Memory B cell (primary cell): ENCODE results near the gene ZBTB7C.

Experiments used
- ATAC-seq: fragments of 150-1000 bp; cut with Tn5 transposase; 2 replicates; pipeline ENCODE4 v1.10.0; 2021; ENCODE audit warnings: low read depth, mild to moderate bottlenecking, moderate library complexity
- DNase-seq, 2 donors: peaks; one replicate each; pipeline ENCODE4 v3.0.0; 2022; ENCODE audit warnings: low spot score in 2 of 2
- H3K27ac Mint-ChIP-seq: one replicate; pipeline ENCODE4 v1.8.0; 2022; ENCODE audit warnings: mild to moderate bottlenecking, moderate library complexity, mixed read lengths
- H3K27me3 Mint-ChIP-seq: one replicate; pipeline ENCODE4 v1.8.0; 2022; ENCODE audit warnings: mixed read lengths
- H3K36me3 Mint-ChIP-seq: one replicate; pipeline ENCODE4 v1.8.0; 2022; ENCODE audit warnings: mild to moderate bottlenecking, mixed read lengths
- H3K4me1 Mint-ChIP-seq: one replicate; pipeline ENCODE4 v1.8.0; 2022; ENCODE audit warnings: mixed read lengths
- H3K4me3 Mint-ChIP-seq: one replicate; pipeline ENCODE4 v1.8.0; 2022; ENCODE audit warnings: mild to moderate bottlenecking, moderate library complexity, mixed read lengths
- H3K9me3 Mint-ChIP-seq: one replicate; pipeline ENCODE4 v1.8.0; 2022; ENCODE audit warnings: mixed read lengths

ZBTB7C gene

DNA sequence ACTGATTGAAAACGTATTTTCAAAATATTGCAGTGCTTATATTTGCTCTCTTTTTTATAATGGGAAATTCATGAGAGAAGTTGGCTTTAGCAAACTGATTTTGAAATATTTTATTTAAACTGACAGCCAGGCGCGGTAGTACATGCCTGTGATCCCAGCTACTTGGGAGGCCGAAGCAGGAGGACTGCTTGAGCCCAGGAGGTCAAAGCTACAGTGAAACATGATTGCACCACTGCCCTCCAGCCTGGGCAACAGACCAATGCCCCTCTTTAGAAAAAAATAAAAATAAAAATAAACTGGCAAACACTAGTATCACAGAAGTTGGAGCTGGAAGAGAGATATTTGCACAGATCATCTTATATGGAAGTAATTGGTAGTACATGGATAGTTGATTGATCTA is 20.7 kb downstream of the ZBTB7C start:
- no peaks in the 10 kb centered on the region for H3K9me3 Mint-ChIP-seq
- no peak for ATAC-seq
- no peak overlapping the region for H3K27ac Mint-ChIP-seq
- no peaks in the 10 kb centered on the region for H3K36me3 Mint-ChIP-seq
- no peaks in the 10 kb centered on the region for H3K4me1 Mint-ChIP-seq
- no peak overlapping the region for H3K4me3 Mint-ChIP-seq
- peaks cover 23% of the 10 kb centered on the region for H3K27me3 Mint-ChIP-seq
- no peak for DNase-seq

DNA sequence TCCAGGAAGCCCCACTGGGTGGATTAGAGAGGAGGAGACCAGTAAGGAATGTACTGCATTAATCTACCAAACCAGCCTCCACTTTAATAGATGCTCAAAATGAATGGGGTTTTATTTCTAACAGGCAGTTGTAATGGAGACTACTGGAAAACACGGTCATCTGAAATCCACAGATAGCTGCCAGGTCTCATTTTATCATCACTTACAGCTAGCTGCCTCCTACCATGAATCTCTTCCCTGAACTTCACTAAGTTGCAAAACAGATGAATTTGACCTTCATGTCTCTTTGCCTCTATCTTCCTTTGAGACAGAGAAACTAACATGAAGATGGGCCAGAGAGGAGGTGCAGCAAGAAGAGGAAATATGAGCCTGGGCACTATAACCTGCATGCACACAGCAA is 21.9 kb downstream of the ZBTB7C start:
- DNase-seq (no peak), ATAC-seq (no peak)
- Mint-ChIP-seq H3K4me1 (no peaks in the 10 kb centered on the region), H3K9me3 (no peaks in the 10 kb centered on the region), H3K27me3 (peaks cover 19% of the 10 kb centered on the region), H3K27ac (no peak overlapping the region), H3K36me3 (no peaks in the 10 kb centered on the region), H3K4me3 (no peak overlapping the region)

DNA sequence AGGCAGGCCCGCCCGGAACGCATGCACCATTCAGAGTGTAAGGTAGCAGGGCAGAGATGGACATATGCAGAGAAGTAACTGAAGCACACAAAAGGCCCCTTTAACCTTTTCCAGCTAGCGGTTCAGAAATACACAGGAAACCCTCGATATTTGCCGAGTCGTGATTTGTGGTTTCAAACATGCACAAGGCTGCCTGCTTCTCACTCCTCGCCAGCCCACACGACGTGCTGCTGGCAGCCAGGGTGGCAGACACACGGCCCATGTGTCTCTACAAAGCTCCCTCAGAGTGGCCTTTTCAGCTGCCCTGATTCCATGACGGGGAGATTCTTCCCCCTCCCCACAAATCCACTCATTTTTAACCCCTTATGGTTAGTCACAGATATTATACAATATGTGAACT is 23.6 kb downstream of the ZBTB7C start:
- no peak for DNase-seq
- no peaks in the 10 kb centered on the region for H3K36me3 Mint-ChIP-seq
- no peak overlapping the region for H3K27ac Mint-ChIP-seq
- H3K4me3 Mint-ChIP-seq = no peak overlapping the region
- no peaks in the 10 kb centered on the region for H3K9me3 Mint-ChIP-seq
- peaks cover 17% of the 10 kb centered on the region for H3K27me3 Mint-ChIP-seq
- H3K4me1 Mint-ChIP-seq = no peaks in the 10 kb centered on the region
- ATAC-seq = no peak

DNA sequence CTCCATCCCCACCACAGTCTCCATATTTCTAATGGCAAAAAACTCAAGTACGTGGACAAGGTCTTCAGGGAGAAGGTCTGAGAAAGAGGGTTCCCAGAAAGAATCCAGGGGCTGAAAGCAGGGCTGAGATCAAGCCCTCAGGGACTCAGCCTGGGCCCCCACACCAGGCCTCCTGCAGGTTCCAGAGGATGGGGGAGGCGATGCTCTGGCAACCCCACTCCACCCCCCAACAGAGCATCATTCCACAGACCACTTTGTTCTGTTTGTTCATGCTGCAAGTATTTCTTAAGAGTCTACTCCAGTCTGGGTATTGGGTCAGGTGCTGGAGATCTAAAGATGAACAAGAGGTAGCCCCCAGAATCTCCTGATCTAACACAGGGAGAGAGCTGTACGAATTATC is 32.2 kb downstream of the ZBTB7C start:
- no peak for ATAC-seq
- no peak for DNase-seq
- Mint-ChIP-seq H3K27ac (no peak overlapping the region), H3K4me3 (no peak overlapping the region), H3K4me1 (no peaks in the 10 kb centered on the region), H3K9me3 (no peaks in the 10 kb centered on the region), H3K27me3 (peaks cover 1% of the 10 kb centered on the region), H3K36me3 (no peaks in the 10 kb centered on the region)

DNA sequence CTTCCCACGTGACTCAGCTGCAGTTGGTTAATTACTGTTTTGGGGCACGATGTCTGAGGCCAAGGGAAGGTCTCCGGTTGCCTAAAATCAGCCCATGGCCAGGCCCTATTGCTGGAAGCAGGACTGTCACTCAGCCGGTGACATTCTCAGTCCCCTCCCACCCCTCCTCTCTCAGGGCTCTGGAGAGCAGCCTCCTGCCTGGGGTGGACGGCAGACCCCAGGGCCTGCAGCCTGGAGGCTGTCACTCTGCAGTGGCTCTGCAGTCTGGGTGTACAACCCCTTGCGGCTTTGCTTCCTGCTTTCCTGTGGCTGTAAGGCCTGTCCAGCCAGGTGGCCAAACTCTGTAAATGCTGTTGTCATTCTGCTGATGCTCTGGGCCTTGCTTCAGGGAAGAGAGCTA is 32.8 kb downstream of the ZBTB7C start:
- ATAC-seq = no peak
- Mint-ChIP-seq H3K27me3 (peaks cover 1% of the 10 kb centered on the region), H3K36me3 (no peaks in the 10 kb centered on the region), H3K4me3 (no peak overlapping the region), H3K9me3 (no peaks in the 10 kb centered on the region), H3K27ac (no peak overlapping the region), H3K4me1 (no peaks in the 10 kb centered on the region)
- DNase-seq = no peak

DNA sequence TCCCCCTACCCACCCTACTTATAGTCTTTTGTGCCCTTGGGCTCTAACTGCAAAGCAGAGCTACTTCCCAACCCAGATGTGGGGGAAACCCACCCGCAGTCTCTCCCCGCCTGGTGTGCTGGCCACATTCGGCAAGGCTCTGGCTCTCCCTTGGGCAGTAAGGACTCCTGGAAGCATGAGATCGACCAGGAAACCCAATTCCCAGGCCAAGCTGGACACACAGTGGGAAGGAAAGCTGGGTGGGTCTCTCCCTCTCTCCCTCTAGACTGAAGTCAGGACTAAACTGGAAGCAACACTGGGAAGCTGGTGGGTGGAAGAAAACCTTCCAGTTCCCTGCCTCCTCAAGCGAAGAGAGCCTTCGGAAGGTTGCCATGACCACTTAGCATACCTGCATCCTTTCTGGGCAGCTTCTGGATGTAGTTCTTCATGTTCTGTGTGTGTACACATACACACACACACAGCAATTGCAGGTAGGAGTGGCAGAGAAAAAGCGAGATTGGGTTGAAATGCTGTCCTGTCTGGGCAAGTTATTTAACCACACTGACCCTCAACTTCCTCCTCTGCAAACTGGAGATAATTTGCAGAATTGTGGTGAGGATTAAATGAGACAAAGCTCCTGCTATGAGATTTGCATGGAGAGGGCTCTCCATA is 33.9 kb downstream of the ZBTB7C start:
- H3K4me3 Mint-ChIP-seq = no peak overlapping the region
- H3K27me3 Mint-ChIP-seq = peaks cover 1% of the 10 kb centered on the region
- H3K27ac Mint-ChIP-seq = no peak overlapping the region
- no peaks in the 10 kb centered on the region for H3K36me3 Mint-ChIP-seq
- no peaks in the 10 kb centered on the region for H3K9me3 Mint-ChIP-seq
- DNase-seq (no peak), ATAC-seq (no peak)
- no peaks in the 10 kb centered on the region for H3K4me1 Mint-ChIP-seq

DNA sequence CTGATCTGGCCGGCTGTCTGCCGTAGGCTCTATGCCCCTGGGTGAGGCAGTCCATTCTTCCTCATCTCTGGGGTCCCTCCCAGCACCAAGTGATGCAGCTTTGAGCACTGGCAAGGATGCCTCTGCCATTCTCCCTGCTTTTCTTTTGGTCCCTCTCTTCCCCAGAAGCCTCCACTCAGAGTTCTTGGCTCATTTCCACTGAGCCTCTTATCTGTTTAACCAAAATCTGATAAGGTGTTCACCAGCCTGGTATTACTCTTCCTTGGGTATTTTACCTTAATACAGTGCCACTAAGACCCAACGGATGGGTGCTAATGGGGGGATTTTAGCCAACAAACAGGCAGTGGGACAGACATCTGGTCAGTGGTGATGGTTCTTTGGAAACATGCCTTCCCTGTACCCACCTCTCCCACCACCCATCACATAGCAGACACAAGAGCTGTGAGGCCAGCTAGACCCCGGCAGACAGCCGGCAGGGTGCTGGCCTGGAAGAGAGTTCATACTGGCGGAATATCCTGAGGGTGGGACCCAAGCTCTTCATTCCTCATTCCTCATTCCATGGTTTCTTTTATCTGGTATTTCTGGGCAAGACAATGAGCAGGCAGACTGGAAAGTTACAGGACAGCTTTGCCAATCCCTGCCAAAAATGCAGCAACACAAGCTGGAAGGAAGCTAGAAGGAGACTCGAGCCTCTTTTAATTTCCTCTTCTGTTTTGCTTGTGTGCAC is 34.6 kb downstream of the ZBTB7C start:
- no peaks in the 10 kb centered on the region for H3K36me3 Mint-ChIP-seq
- DNase-seq (no peak), ATAC-seq (no peak)
- H3K4me3 Mint-ChIP-seq = no peak overlapping the region
- H3K27ac Mint-ChIP-seq = no peak overlapping the region
- peaks cover 2% of the 10 kb centered on the region for H3K9me3 Mint-ChIP-seq
- H3K27me3 Mint-ChIP-seq = peaks cover 1% of the 10 kb centered on the region
- no peaks in the 10 kb centered on the region for H3K4me1 Mint-ChIP-seq

DNA sequence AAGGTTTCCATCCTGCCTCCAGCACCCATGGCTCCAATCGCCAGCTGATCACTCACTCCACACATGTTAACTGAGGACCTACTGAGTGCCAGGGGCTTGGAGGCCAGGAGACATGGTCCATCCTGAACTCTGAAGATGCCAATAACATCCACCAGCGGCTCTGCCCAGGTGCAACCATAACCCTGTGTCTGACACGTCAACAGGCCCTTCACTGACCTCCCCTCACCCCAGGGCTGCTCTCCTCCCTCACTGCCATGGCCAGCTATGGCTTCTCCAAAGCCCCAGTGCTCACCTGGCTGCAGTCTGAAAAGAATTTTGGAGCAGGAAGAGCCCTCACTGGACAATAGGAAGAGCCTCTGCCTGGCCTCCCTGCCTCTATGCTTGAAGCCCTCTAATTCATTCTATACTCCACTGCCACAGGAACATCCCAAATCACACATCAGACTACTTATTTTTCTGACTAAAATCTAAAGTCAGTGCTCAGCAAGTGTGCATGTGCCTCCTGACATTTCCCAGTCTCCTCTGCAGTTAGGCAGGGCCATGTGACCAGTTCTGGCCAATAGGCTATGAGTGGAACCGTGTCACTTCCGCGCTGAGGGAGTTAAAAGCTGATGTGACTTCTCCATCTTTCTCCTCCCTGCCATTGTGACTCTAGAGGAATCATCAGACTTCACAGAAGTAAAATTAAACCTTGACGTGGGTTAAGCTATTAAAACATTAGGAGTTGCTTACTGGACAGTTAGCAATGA is 37.2 kb downstream of the ZBTB7C start:
- H3K4me3 Mint-ChIP-seq = no peak overlapping the region
- H3K36me3 Mint-ChIP-seq = no peaks in the 10 kb centered on the region
- peaks cover 9% of the 10 kb centered on the region for H3K9me3 Mint-ChIP-seq
- no peaks in the 10 kb centered on the region for H3K4me1 Mint-ChIP-seq
- H3K27ac Mint-ChIP-seq = no peak overlapping the region
- ATAC-seq = no peak
- DNase-seq = no peak
- H3K27me3 Mint-ChIP-seq = peaks cover 1% of the 10 kb centered on the region

DNA sequence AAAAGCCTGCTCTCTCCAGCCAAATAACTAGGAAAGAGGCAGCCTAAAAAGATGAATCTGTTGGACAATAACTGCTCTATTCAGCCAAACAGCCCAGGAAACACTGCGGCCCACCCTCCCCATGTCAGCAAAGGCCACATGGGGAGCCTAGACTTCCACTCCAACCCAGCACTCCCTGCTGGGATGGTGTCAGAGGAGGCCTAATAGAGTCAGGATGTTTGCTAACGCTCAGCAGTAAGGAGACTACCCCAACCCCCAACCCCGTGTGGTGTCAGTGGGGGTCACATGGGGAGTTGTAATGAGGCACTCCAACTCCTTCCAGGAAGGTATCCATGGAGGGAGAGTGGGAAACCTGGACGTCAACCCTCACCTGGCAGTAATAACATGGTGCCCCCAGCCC is 41.6 kb downstream of the ZBTB7C start:
- Mint-ChIP-seq H3K27me3 (peaks cover 3% of the 10 kb centered on the region), H3K4me1 (no peaks in the 10 kb centered on the region), H3K27ac (no peak overlapping the region), H3K9me3 (peaks cover 11% of the 10 kb centered on the region), H3K4me3 (no peak overlapping the region), H3K36me3 (no peaks in the 10 kb centered on the region)
- DNase-seq = no peak
- no peak for ATAC-seq

DNA sequence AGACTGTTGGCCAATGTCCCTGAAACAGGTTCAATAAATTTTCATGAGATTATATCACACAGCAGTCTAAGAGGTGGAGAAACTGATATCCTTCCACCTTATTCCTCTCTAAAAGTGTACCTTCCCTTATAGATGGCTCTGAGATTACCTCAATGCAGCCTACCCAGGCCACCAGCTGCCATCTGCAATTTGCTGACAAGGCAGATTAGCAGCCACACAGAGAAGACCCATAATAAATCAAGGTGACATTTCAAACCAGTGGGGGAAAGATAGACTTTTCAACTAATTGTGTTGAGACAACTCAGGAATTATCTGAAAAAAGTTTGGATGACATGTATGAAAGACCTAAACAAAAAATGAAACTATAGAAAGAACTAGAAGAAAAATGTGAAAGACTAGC is 43.2 kb downstream of the ZBTB7C start:
- no peaks in the 10 kb centered on the region for H3K4me1 Mint-ChIP-seq
- H3K4me3 Mint-ChIP-seq = no peak overlapping the region
- H3K27me3 Mint-ChIP-seq = peaks cover 3% of the 10 kb centered on the region
- peaks cover 11% of the 10 kb centered on the region for H3K9me3 Mint-ChIP-seq
- no peak overlapping the region for H3K27ac Mint-ChIP-seq
- ATAC-seq = no peak
- DNase-seq = no peak
- H3K36me3 Mint-ChIP-seq = no peaks in the 10 kb centered on the region

DNA sequence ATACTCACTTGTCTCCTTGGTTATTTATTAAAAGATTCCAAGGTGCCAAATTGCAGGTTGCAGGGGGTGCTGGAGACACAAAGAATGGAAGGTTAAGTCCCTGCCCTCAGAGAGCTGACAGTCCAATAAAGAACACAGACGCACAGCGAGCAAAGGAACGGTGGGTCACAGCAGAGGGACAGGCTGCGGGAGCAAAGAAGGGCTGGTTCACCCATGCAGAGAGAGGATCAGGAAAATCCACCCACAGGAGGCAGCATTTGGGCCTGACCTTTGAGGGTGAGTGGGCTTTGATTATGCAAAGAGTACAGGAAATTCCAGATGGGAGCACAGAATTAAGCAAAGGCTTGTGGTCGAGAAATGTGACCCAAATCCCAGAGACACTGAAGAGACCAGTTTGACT is 45.0 kb downstream of the ZBTB7C start:
- no peak overlapping the region for H3K27ac Mint-ChIP-seq
- H3K9me3 Mint-ChIP-seq = peaks cover 6% of the 10 kb centered on the region
- ATAC-seq (no peak), DNase-seq (no peak)
- H3K27me3 Mint-ChIP-seq = peaks cover 12% of the 10 kb centered on the region
- no peak overlapping the region for H3K4me3 Mint-ChIP-seq
- no peaks in the 10 kb centered on the region for H3K4me1 Mint-ChIP-seq
- H3K36me3 Mint-ChIP-seq = no peaks in the 10 kb centered on the region

DNA sequence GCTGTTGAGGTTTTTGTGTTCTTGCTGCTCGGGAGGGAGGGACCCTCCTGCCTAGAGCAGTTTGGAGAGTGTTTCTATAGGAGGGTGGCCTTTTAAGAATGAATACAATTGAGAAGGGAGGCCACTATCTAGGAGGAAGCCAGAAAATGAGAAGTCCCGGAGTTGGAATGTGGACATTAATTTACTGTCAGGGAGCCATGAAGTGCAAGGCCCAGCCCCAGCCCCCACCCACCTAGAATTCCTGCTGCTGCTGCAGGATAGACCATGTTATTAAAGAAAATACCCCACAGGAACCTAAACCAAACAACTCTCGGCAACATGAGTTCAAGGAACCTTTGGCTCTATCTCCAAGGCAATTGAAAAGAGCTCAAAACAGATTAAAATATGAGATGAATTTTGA is 46.0 kb downstream of the ZBTB7C start:
- Mint-ChIP-seq H3K36me3 (no peaks in the 10 kb centered on the region), H3K4me1 (no peaks in the 10 kb centered on the region), H3K4me3 (no peak overlapping the region), H3K27ac (no peak overlapping the region), H3K9me3 (peaks cover 2% of the 10 kb centered on the region), H3K27me3 (peaks cover 12% of the 10 kb centered on the region)
- ATAC-seq = no peak
- DNase-seq = no peak

DNA sequence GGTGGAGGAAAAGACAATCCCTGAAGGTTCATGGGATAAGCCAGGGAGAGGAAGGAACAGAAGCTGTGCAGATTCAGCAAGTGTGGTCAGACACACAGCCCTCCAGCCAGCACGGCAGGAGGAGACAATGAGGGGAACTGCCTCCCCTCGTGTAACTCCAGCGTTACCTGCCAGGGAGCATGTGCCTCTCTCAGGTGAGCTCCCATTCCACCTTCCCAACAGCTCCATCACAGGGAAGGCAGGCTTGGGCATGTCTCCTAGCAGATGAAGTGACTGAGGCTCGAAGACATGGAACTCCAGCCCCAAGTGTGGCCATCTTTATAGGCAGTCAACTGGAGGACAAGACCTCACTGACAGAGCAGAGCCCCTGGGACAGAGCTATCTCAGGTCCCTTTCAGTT is 47.4 kb downstream of the ZBTB7C start:
- Mint-ChIP-seq H3K36me3 (no peaks in the 10 kb centered on the region), H3K4me3 (no peak overlapping the region), H3K9me3 (peaks cover 2% of the 10 kb centered on the region), H3K27ac (no peak overlapping the region), H3K27me3 (peaks cover 13% of the 10 kb centered on the region), H3K4me1 (no peaks in the 10 kb centered on the region)
- DNase-seq (no peak), ATAC-seq (no peak)

DNA sequence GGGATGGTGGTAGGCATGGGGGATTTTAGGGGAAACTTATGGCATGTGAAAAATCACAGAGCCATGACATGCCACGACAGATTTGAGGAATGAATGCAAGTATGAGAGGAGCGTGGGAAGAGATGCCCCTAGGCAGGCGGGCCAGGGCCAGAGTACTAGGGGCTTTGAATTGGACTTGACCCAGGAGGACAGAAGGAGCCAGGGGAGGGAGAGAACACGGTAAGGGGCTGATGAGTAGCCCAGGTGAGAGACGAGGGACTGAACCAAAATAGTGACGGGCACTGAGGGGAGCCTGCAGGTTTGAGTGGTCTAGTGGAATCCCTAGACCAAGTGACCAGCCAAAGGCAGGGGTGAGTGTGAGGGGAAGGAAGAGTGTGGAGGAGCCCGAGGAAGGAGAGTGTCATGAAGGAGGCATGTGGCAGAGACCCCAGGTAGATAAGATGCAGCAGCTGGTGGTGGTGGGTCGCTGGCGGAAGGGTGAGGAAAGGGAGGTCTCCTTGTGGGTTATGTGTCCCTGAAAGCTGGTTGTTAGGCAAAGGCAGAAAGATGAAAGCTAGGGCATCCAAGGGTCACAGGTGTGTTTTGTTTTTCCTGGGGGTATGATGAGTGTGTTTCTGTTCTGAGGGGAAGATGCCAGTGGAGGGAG is 48.7 kb downstream of the ZBTB7C start:
- DNase-seq (no peak), ATAC-seq (no peak)
- Mint-ChIP-seq H3K9me3 (no peaks in the 10 kb centered on the region), H3K4me1 (no peaks in the 10 kb centered on the region), H3K27ac (no peak overlapping the region), H3K27me3 (peaks cover 14% of the 10 kb centered on the region), H3K36me3 (no peaks in the 10 kb centered on the region), H3K4me3 (no peak overlapping the region)
